HL-60/S4 treated with phorbol 12-myristate 13-acetate at 8.2 ng/mL for 4 days and 3 days (cell line): ENCODE measurements around the gene RDH5.

Source experiments
- in situ Hi-C: fragments of 300-500 bp; cut with MboI; formaldehyde crosslinking; loops from 2 replicates; pipeline ENCODE4 v1.15.0; 2022; ENCODE audit warnings: low sequenced_read_pairs

The RDH5 gene

GRCh38 chr12:55695349-55695748, 24.8 kb upstream of the RDH5 start:
- in situ Hi-C loops, result no loop called here

- in situ Hi-C loops, result no loop called here
Measured at GRCh38 chr12:55696141-55696540, 24.1 kb upstream of the RDH5 start.

- in situ Hi-C loops, result no loop called here
Measured at GRCh38 chr12:55696796-55697462, 23.3 kb upstream of the RDH5 start.

GRCh38 chr12:55697686-55698085, 22.5 kb upstream of the RDH5 start:
- in situ Hi-C loops, result no loop called here

- in situ Hi-C loops, result no loop called here
Measured at GRCh38 chr12:55698241-55698955, 21.8 kb upstream of the RDH5 start.

GRCh38 chr12:55698965-55699364, 21.2 kb upstream of the RDH5 start:
- in situ Hi-C loops, result no loop called here

GRCh38 chr12:55699471-55700055, 20.6 kb upstream of the RDH5 start:
- in situ Hi-C loops, result no loop called here

- in situ Hi-C loops, result no loop called here
Measured at GRCh38 chr12:55700255-55701018, 19.8 kb upstream of the RDH5 start.

GRCh38 chr12:55702861-55703260, 17.3 kb upstream of the RDH5 start:
- in situ Hi-C loops, result no loop called here

GRCh38 chr12:55703288-55703687, 16.9 kb upstream of the RDH5 start:
- in situ Hi-C loops, result no loop called here

- in situ Hi-C loops, result no loop called here
Measured at GRCh38 chr12:55703901-55704761, 16.1 kb upstream of the RDH5 start.

- in situ Hi-C loops, result no loop called here
Measured at GRCh38 chr12:55704824-55705718, 15.1 kb upstream of the RDH5 start.

GRCh38 chr12:55705782-55706402, 14.3 kb upstream of the RDH5 start:
- in situ Hi-C loops, result no loop called here

- in situ Hi-C loops, result no loop called here
Measured at GRCh38 chr12:55706568-55707218, 13.5 kb upstream of the RDH5 start.

GRCh38 chr12:55707219-55707671, 12.9 kb upstream of the RDH5 start:
- in situ Hi-C loops, result no loop called here

GRCh38 chr12:55707841-55708694, 12.1 kb upstream of the RDH5 start, which contains the start of gene ITGA7:
ITGA7 (minus strand) TSS chr12:55707904; CDS start chr12:55707682, 222 bp downstream.
- in situ Hi-C loops, result no loop called here

- in situ Hi-C loops, result no loop called here
Measured at GRCh38 chr12:55708695-55709233, 11.4 kb upstream of the RDH5 start.
